ENCODE data around the gene LRRC75B. TPM values are rescaled to one million over a fixed set of nuclear protein-coding genes. Genes with fewer than 3 reads are reported as not detected.
"Not testable (repeated sequence)": the region's sequence is repeated elsewhere in the genome, so short reads cannot be mapped to it uniquely, and the experiment has no call there.

The LRRC75B gene
- total and polyA plus RNA-seq, 2 of the 13 experiments (the other 11 are each of a cell fraction or from before 2014, with no cell fraction given), result 11.8 to 34.8 TPM

DNA sequence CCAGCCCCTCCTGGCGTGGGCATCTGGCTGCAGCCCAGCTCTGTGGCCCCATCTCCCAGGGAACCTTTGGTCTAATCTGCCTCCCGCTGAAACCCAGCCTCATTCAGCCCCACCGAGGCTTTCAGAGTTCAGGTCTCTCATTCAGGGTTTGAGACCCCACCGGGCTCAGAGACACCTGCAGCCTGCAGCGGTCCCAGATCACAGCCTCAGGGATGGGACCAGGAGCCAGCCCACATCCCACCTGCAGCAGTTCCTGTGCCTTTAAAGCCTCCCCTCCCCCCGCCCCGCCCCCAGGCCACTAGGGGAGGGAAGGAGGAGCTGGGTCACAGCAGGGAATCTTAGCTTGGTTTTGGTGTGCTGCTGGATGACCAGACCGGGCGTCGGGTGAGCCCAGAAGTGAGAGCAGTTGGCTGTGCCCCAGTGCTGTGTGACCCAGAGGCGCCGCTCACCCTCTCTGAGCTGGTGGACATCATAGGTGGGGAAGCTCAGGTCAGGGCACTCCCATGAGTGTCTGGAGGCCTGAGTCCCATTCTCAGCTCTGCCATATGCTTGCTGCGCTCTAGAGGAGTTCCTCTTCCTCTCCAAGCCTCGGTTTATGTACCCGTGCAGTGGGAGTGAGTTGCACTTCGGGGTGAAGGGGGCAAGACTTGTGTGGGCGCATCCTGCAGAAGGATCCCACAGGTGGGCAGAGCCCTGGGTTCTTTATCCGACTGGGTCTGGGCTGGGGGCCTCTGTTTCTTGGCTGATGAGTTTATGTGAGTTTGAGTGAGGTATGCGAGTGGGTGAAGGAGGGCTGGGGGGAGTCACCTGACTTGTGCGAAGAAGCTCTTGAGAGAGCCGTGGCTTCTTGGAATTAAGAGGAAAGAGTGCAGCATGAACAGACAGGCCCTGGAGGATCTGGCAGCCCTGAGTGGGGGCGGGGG lies 10.2 kb upstream of the LRRC75B start, which contains the start of gene GGT1:
TSS of gene GGT1 (plus strand) at position 347 of the 923 bp plus-strand sequence. CDS start 7,889 bp downstream, outside the sequence.
- H3K27me3 ChIP-seq (ENCODE audit: control insufficient read depth in 1 of 2, insufficient read depth in 2 of 2, low read length in 2 of 2); H3K36me3 ChIP-seq (replicated peaks in 1 of 2; ENCODE audit: control insufficient read depth in 1 of 2, insufficient read depth in 2 of 2, low read length in 2 of 2); DNase-seq (ENCODE audit: low spot score); in situ Hi-C loops (cut with HindIII; ENCODE audit: extremely low pct_ligation_motif_present, low pct_unique_long_range_greater_than_20kb); H4K20me1 ChIP-seq (ENCODE audit: insufficient read depth, low read length); H3K9me3 ChIP-seq (ENCODE audit: low read length); FAIRE-seq; H3K79me2 ChIP-seq (ENCODE audit: insufficient read depth, low read length); CTCF ChIA-PET (ENCODE audit: low intra/inter-chr PET ratio, low total read pairs): not testable (repeated sequence)
- peak within 1 kb of the TSS; percentile 82 for H3K27ac ChIP-seq (ENCODE audit: extremely low read length, insufficient read depth, low read length)
- intact Hi-C loops (cut with micrococcal nuclease; ENCODE audit: unreplicated experiment), result loop anchor here (2.0 kb wide), 1 partner anchor 52 kb away; no protein-coding TSS in a partner anchor
- 0% methylated on average over 10 of the region's 22 CpGs for WGBS (ENCODE audit: low lambda C conversion rate)
- peak within 1 kb of the TSS; percentile 54 for H2AFZ ChIP-seq (ENCODE audit: low read length)
- POLR2A ChIA-PET, result interaction anchor here (0.7 to 4.1 kb wide), 10 partner anchors 9 to 252 kb away, joined by 3 to 76 read pairs (median 4); partner anchors contain the start of genes GUCD1 and LRRC75B
- ATAC-seq, result peak; percentile 19
- TSS peak; percentile 72 for BruUV-seq (replicated peaks)
- H3K9ac ChIP-seq (ENCODE audit: insufficient read depth, low read depth, low read length), result peak within 1 kb of the TSS; percentile 64
- H3K4me1 ChIP-seq (ENCODE audit: insufficient read depth, low read length), result peaks cover 40% of the 10 kb centered on the region
- peak within 1 kb of the TSS; percentile 52 to 80 (median 68); a peak in 5 of 6 replicates for H3K4me3 ChIP-seq (replicated peaks in 1 of 3; ENCODE audit: insufficient read depth in 1 of 3, low read depth in 2 of 3, low read length in 3 of 3)
- peak within 1 kb of the TSS; percentile 78 for H3K4me2 ChIP-seq (ENCODE audit: low read depth, low read length)
- TF ChIP-seq ZFP91 (CRISPR knock-in tag; IDR thresholded peaks at IDR 0.05; ENCODE audit: borderline replicate concordance) (peak; percentile 97), ZNF629 (CRISPR knock-in tag; conservative IDR thresholded peaks at IDR 0.05) (peak; percentile 64), ZMAT3 (CRISPR knock-in tag; conservative IDR thresholded peaks at IDR 0.05) (0 out of 2 replicates have a peak, but pooled peaks have one; percentile 16), RXRA (CRISPR knock-in tag; IDR thresholded peaks at IDR 0.05) (0 out of 2 replicates have a peak, but pooled peaks have one; percentile 18), HOXA3 (CRISPR knock-in tag; IDR thresholded peaks at IDR 0.05) (0 out of 2 replicates have a peak, but pooled peaks have one; percentile 12), MYC (CRISPR knock-in tag; IDR thresholded peaks at IDR 0.05; ENCODE audit: borderline replicate concordance) (0 out of 2 replicates have a peak, but pooled peaks have one; percentile 6), SAP130 (CRISPR knock-in tag; IDR thresholded peaks at IDR 0.05; ENCODE audit: low read depth) (0 out of 2 replicates have a peak, but pooled peaks have one; percentile 19), SALL1 (CRISPR knock-in tag; IDR thresholded peaks at IDR 0.05) (peak; percentile 38; the same call in 1 of the 2 replicates), ADNP (CRISPR knock-in tag; IDR thresholded peaks at IDR 0.05) (peak; percentile 86; the same call in 1 of the 2 replicates), KDM1A (CRISPR knock-in tag; IDR thresholded peaks at IDR 0.05) (peak; percentile 66; the same call in 1 of the 2 replicates), ZMYM3 (CRISPR knock-in tag; IDR thresholded peaks at IDR 0.05) (peak; percentile 98), ZBTB7A (CRISPR knock-in tag; IDR thresholded peaks at IDR 0.05) (0 out of 2 replicates have a peak, but pooled peaks have one; percentile 18), ZNF292 (CRISPR knock-in tag; IDR thresholded peaks at IDR 0.05; ENCODE audit: borderline replicate concordance, low read depth) (0 out of 2 replicates have a peak, but pooled peaks have one; percentile 35), POLR2A (IDR thresholded peaks at IDR 0.05; ENCODE audit: insufficient read depth in 1 of 2, low read depth in 2 of 2, low read length in 2 of 2) (peak; percentile 20 to 51; a peak in 3 of 4 replicates), ZSCAN21 (CRISPR knock-in tag; IDR thresholded peaks at IDR 0.05; ENCODE audit: borderline replicate concordance) (peak; percentile 52; the same call in 1 of the 2 replicates), ZFP36 (IDR thresholded peaks at IDR 0.05; ENCODE audit: borderline replicate concordance, low read depth, low read length, partially characterized antibody) (peak; percentile 51), ZNF281 (CRISPR knock-in tag; IDR thresholded peaks at IDR 0.05; ENCODE audit: borderline replicate concordance) (peak; percentile 27; the same call in 1 of the 2 replicates)

Measured in HepG2 (cell line).